HEK293T (cell line): ENCODE results near the gene ACY1.

Source experiments
- BHLHE40 ChIP-seq: fragments of 450-650 bp; IDR thresholded peaks from 2 replicates; pipeline ENCODE4 v1.6.1; 2016; ENCODE audit warnings: mild to moderate bottlenecking, moderate library complexity, borderline replicate concordance
- CTBP1 ChIP-seq: fragments of 450-650 bp; IDR thresholded peaks from 2 replicates; pipeline ENCODE4 v1.6.1; 2016; ENCODE audit warnings: borderline replicate concordance
- FOXA1 ChIP-seq: fragments of 450-650 bp; IDR thresholded peaks from 2 replicates; pipeline ENCODE4 v1.6.1; 2016; ENCODE audit warnings: mild to moderate bottlenecking
- FOXK2 ChIP-seq: fragments of 450-650 bp; IDR thresholded peaks from 2 replicates; pipeline ENCODE4 v1.6.1; 2016; ENCODE audit warnings: mild to moderate bottlenecking
- FOXM1 ChIP-seq: fragments of 450-650 bp; IDR thresholded peaks from 2 replicates; pipeline ENCODE4 v1.6.1; 2017; ENCODE audit warnings: mild to moderate bottlenecking, borderline replicate concordance
- L3MBTL2 ChIP-seq: fragments of 450-650 bp; conservative IDR thresholded peaks from 2 replicates; pipeline ENCODE4 v1.6.1; 2016; ENCODE audit warnings: mild to moderate bottlenecking
- LEF1 ChIP-seq: fragments of 450-650 bp; IDR thresholded peaks from 2 replicates; pipeline ENCODE4 v1.6.1; 2017; ENCODE audit warnings: mild to moderate bottlenecking, borderline replicate concordance
- NFRKB ChIP-seq: fragments of 450-650 bp; IDR thresholded peaks from 2 replicates; pipeline ENCODE4 v1.6.1; 2016; ENCODE audit warnings: mild to moderate bottlenecking, moderate library complexity
- SP1 ChIP-seq: fragments of 450-650 bp; IDR thresholded peaks from 2 replicates; pipeline ENCODE4 v1.6.1; 2017
- SUZ12 ChIP-seq: fragments of 450-650 bp; IDR thresholded peaks from 2 replicates; pipeline ENCODE4 v1.6.1; 2016; ENCODE audit warnings: mild to moderate bottlenecking
- TF ChIP-seq, protein P1 (sequence below): fragments of 450-650 bp; IDR thresholded peaks from 2 replicates; pipeline ENCODE4 v1.6.1; 2016

GRCh38 chr3:52002748-52003147 lies 19.4 kb downstream of the ACY1 start:
- no peak for TF ChIP-seq SUZ12
- no peak for TF ChIP-seq FOXA1
- TF ChIP-seq SP1: no peak
- no peak for TF ChIP-seq BHLHE40
- no peak for TF ChIP-seq L3MBTL2
- no peak for TF ChIP-seq CTBP1
- TF ChIP-seq, protein P1, sequence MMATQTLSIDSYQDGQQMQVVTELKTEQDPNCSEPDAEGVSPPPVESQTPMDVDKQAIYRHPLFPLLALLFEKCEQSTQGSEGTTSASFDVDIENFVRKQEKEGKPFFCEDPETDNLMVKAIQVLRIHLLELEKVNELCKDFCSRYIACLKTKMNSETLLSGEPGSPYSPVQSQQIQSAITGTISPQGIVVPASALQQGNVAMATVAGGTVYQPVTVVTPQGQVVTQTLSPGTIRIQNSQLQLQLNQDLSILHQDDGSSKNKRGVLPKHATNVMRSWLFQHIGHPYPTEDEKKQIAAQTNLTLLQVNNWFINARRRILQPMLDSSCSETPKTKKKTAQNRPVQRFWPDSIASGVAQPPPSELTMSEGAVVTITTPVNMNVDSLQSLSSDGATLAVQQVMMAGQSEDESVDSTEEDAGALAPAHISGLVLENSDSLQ: no peak
- TF ChIP-seq FOXK2: no peak
- no peak for TF ChIP-seq LEF1
- no peak for TF ChIP-seq FOXM1
- no peak for TF ChIP-seq NFRKB
